SK-N-SH (cell line): Measurements from ENCODE around the gene NPEPL1. TPM values are rescaled to one million over a fixed set of nuclear protein-coding genes. Genes with fewer than 3 reads are reported as not detected.

Source experiments
- CTCF ChIA-PET: fragments of 300-600, 350-600 bp; formaldehyde crosslinking; extraction: SDS; loops from one replicate; lab custom pipeline; 2021; lab: Yijun Ruan, JAX
- POLR2A ChIA-PET: fragments of 350-600 bp; sonication (Branson Sonifier 250); formaldehyde crosslinking; extraction: SDS; loops from one replicate; lab custom pipeline; 2020; ENCODE audit warnings: antibody characterized with exemption, inconsistent platforms; lab: Yijun Ruan, JAX
- DNase-seq: peaks from one replicate; pipeline ENCODE4 v3.0.0; 2012
- H2AFZ ChIP-seq: fragments of 200-600 bp; sonication (generic); 2 replicates; pipeline ENCODE4 v1.8.1; 2016; ENCODE audit warnings: antibody characterized with exemption, mild to moderate bottlenecking, low read depth
- H3F3A ChIP-seq: fragments of 200-600 bp; sonication (generic); replicated peaks from 2 replicates; pipeline ENCODE3; 2016; ENCODE audit warnings: antibody characterized with exemption, mild to moderate bottlenecking; ENCODE audit not compliant: insufficient read depth
- H3K27ac ChIP-seq, 2 experiments: fragments of 200-500 bp in 1 of 2; fragments of 200-600 bp in 1 of 2; sonication (Bioruptor generic) in 1 of 2; sonication (generic), shearing (Covaris generic) in 1 of 2; 2 replicates each; pipeline versions ENCODE4 v1.5.1 to v1.6.1; 2014 to 2016; ENCODE audit warnings: low read depth in 2 of 2, inconsistent platforms in 1 of 2, low read length in 1 of 2, mild to moderate bottlenecking in 1 of 2, mixed read lengths in 1 of 2
- H3K27me3 ChIP-seq: fragments of 200-600 bp; sonication (generic), shearing (Covaris generic); 2 replicates; pipeline ENCODE4 v1.6.1; 2016; ENCODE audit warnings: mixed run types; ENCODE audit not compliant: insufficient read depth
- H3K36me3 ChIP-seq, 2 experiments: fragments of 200-500 bp in 1 of 2; fragments of 200-600 bp in 1 of 2; sonication (Bioruptor generic) in 1 of 2; sonication (generic) in 1 of 2; replicated peaks in 1 of 2; 2 replicates each; pipeline versions ENCODE3 to v1.5.1; 2014 to 2016; ENCODE audit warnings: low read length in 1 of 2, mild to moderate bottlenecking in 1 of 2; ENCODE audit not compliant: insufficient read depth in 2 of 2, control insufficient read depth in 1 of 2
- H3K4me1 ChIP-seq, 2 experiments: fragments of 200-500 bp in 1 of 2; fragments of 200-600 bp in 1 of 2; sonication (Bioruptor generic) in 1 of 2; sonication (generic), shearing (Covaris generic) in 1 of 2; 2 replicates each; pipeline versions ENCODE4 v1.5.1 to v1.6.1; 2014 to 2016; ENCODE audit warnings: low read depth in 1 of 2, low read length in 1 of 2, mixed run types in 1 of 2; ENCODE audit not compliant: insufficient read depth in 2 of 2, control insufficient read depth in 1 of 2
- H3K4me2 ChIP-seq: fragments of 200-600 bp; sonication (generic), shearing (Covaris generic); 2 replicates; pipeline ENCODE4 v1.6.1; 2017; ENCODE audit warnings: mixed run types
- H3K4me3 ChIP-seq, 2 experiments: fragments of 200-500 bp in 1 of 2; fragments of 200-600 bp in 1 of 2; sonication (Bioruptor generic) in 1 of 2; sonication (generic), shearing (Covaris generic) in 1 of 2; 2 replicates each; pipeline versions ENCODE4 v1.5.1 to v1.8.1; 2014 to 2016; ENCODE audit warnings: low read depth in 2 of 2, inconsistent platforms in 1 of 2, low read length in 1 of 2, mild to moderate bottlenecking in 1 of 2, mixed read lengths in 1 of 2, moderate library complexity in 1 of 2
- H3K79me2 ChIP-seq: fragments of 200-600 bp; sonication (generic); 2 replicates; pipeline ENCODE4 v1.8.1; 2017; ENCODE audit warnings: mild to moderate bottlenecking; ENCODE audit not compliant: insufficient read depth
- H3K9ac ChIP-seq: fragments of 200-600 bp; sonication (generic); 2 replicates; pipeline ENCODE4 v1.6.1; 2017; ENCODE audit warnings: mixed run types
- H3K9me2 ChIP-seq: fragments of 200-600 bp; sonication (generic); 2 replicates; pipeline ENCODE4 v1.6.1; 2017; ENCODE audit warnings: mixed run types
- H3K9me3 ChIP-seq: fragments of 200-600 bp; sonication (generic); 2 replicates; pipeline ENCODE4 v1.6.1; 2017; ENCODE audit warnings: mixed run types, mild to moderate bottlenecking, moderate library complexity
- H4K20me1 ChIP-seq: fragments of 200-600 bp; sonication (generic); 2 replicates; pipeline ENCODE4 v1.6.1; 2017; ENCODE audit warnings: mild to moderate bottlenecking, mixed run types; ENCODE audit not compliant: insufficient read depth
- CTCF ChIP-seq: fragments of 200-600 bp; sonication (generic); IDR thresholded peaks from 2 replicates; pipeline ENCODE4 v1.6.1; 2017; ENCODE audit warnings: antibody characterized with exemption, mild to moderate bottlenecking, moderate library complexity
- ELF1 ChIP-seq: IDR thresholded peaks from 2 replicates; pipeline ENCODE4 v1.4.0; 2012
- EZH2phosphoT487 ChIP-seq: fragments of 200-600 bp; sonication (generic); IDR thresholded peaks from 2 replicates; pipeline ENCODE4 v1.6.1; 2017; ENCODE audit warnings: low read depth, mixed run types, mild to moderate bottlenecking, antibody characterized with exemption, moderate library complexity, borderline replicate concordance
- GABPA ChIP-seq: IDR thresholded peaks from 2 replicates; pipeline ENCODE4 v1.4.0; 2012; ENCODE audit warnings: low read depth, mild to moderate bottlenecking
- IRF3 ChIP-seq: fragments of 150-350 bp; IDR thresholded peaks from 2 replicates; pipeline ENCODE4 v1.6.1; 2016; ENCODE audit warnings: mild to moderate bottlenecking, low read depth, low read length
- RAD21 ChIP-seq: IDR thresholded peaks from 2 replicates; pipeline ENCODE4 v1.6.1; 2012; ENCODE audit warnings: mild to moderate bottlenecking, low read length
- RFX5 ChIP-seq: IDR thresholded peaks from 2 replicates; pipeline ENCODE4 v1.6.1; 2012; ENCODE audit warnings: mild to moderate bottlenecking, improper control_type of control experiment, low read length
- RXRA ChIP-seq: IDR thresholded peaks from 2 replicates; pipeline ENCODE4 v1.4.0; 2012; ENCODE audit warnings: low read depth, mild to moderate bottlenecking, borderline replicate concordance
- SIN3A ChIP-seq: IDR thresholded peaks from 2 replicates; pipeline ENCODE4 v1.6.1; 2012; ENCODE audit warnings: low read depth, mild to moderate bottlenecking, low read length, moderate library complexity, borderline replicate concordance
- SMC3 ChIP-seq: IDR thresholded peaks from 2 replicates; pipeline ENCODE4 v1.6.1; 2012; ENCODE audit warnings: low read depth, low read length, improper control_type of control experiment
- TAF1 ChIP-seq: IDR thresholded peaks from 2 replicates; pipeline ENCODE4 v1.6.1; 2012; ENCODE audit warnings: low read depth, mild to moderate bottlenecking, low read length, moderate library complexity, borderline replicate concordance
- TCF12 ChIP-seq: IDR thresholded peaks from 2 replicates; pipeline ENCODE4 v1.4.0; 2012
- TEAD4 ChIP-seq: IDR thresholded peaks from 2 replicates; pipeline ENCODE4 v1.4.0; 2012; ENCODE audit warnings: mild to moderate bottlenecking, borderline replicate concordance; ENCODE audit not compliant: insufficient read depth
- USF1 ChIP-seq: IDR thresholded peaks from 2 replicates; pipeline ENCODE4 v1.4.0; 2012; ENCODE audit warnings: low read depth, borderline replicate concordance
- USF2 ChIP-seq: fragments of 150-350 bp; IDR thresholded peaks from 2 replicates; pipeline ENCODE4 v1.6.1; 2017; ENCODE audit warnings: antibody characterized with exemption, low read length, low read depth, borderline replicate concordance
- ZBTB33 ChIP-seq: IDR thresholded peaks from 2 replicates; pipeline ENCODE4 v1.4.0; 2012; ENCODE audit warnings: low read depth, borderline replicate concordance
- WGBS: methylation state at CpG from one replicate; pipeline ENCODE4 v1.1.6; 2017; ENCODE audit warnings: low lambda C conversion rate; 5-methylcytosine and 5-hydroxymethylcytosine counted together
- polyA plus RNA-seq, 3 experiments: library from polyadenylated mRNA; depleted of rRNA; stranded (reverse); fragments of >200 nt; gene quantifications; 2 replicates each; pipeline ENCODE4 v1.2.3, GENCODE V29; 2012

Gene NPEPL1
- polyA plus RNA-seq, 1 of the 3 experiments (the other 2 are of a cell fraction) = 2.8 TPM

- H3K36me3 ChIP-seq = no peaks in the 10 kb centered on the region
- TF ChIP-seq TEAD4 (no peak), CTCF (no peak), GABPA (no peak), ELF1 (no peak), SMC3 (no peak), ZBTB33 (no peak), USF2 (no peak), TAF1 (no peak), SIN3A (no peak), USF1 (no peak), RAD21 (no peak), RXRA (no peak), IRF3 (no peak), EZH2phosphoT487 (no peak), RFX5 (no peak), TCF12 (no peak)
- 93% methylated on average over 30 of the region's 33 CpGs for WGBS
- no peak overlapping the region for H3K4me3 ChIP-seq
- H3K9me3 ChIP-seq = no peaks in the 10 kb centered on the region
- no peaks in the 10 kb centered on the region; a peak in 1 of 4 replicates for H3K4me1 ChIP-seq
- no peak overlapping the region for H3K9ac ChIP-seq
- no peak overlapping the region for H3K4me2 ChIP-seq
- H3K27me3 ChIP-seq = no peaks in the 10 kb centered on the region
- no peak for DNase-seq
- H3K79me2 ChIP-seq = no peaks in the 10 kb centered on the region
- no peak overlapping the region for H2AFZ ChIP-seq
- POLR2A ChIA-PET = no interaction called here
- CTCF ChIA-PET = interaction anchor here (0.7 kb wide), 1 partner anchor 105 kb away, joined by 3 read pairs; no protein-coding TSS in a partner anchor
- H3F3A ChIP-seq = no peaks in the 10 kb centered on the region
- no peak overlapping the region for H3K27ac ChIP-seq
- H3K9me2 ChIP-seq = no peaks in the 10 kb centered on the region
- H4K20me1 ChIP-seq = no peaks in the 10 kb centered on the region
These were observed 1.9 kb downstream of the NPEPL1 start for GRCh38 chr20:58694241-58695083.
